Mesendoderm (in vitro differentiated cells): ENCODE data around the gene TJP3.

Experiments used
- DNase-seq: peaks from one replicate; pipeline ENCODE4 v3.0.0; 2013
- H2AK5ac ChIP-seq: 2 replicates; pipeline ENCODE4 v1.6.1; 2013; ENCODE audit warnings: low read length, inconsistent platforms
- H2BK120ac ChIP-seq: 2 replicates; pipeline ENCODE4 v1.6.1; 2013; ENCODE audit warnings: low read depth, mild to moderate bottlenecking, low read length, moderate library complexity, mixed read lengths
- H2BK15ac ChIP-seq: replicated peaks from 2 replicates; pipeline ENCODE4 v1.6.1; 2013; ENCODE audit warnings: low read depth, mild to moderate bottlenecking, moderate library complexity
- H2BK5ac ChIP-seq: 2 replicates; pipeline ENCODE4 v1.6.1; 2013; ENCODE audit warnings: low read length, inconsistent platforms
- H3K18ac ChIP-seq: 2 replicates; pipeline ENCODE4 v1.6.1; 2013; ENCODE audit warnings: mild to moderate bottlenecking, low read length, mixed read lengths
- H3K23ac ChIP-seq: one replicate; pipeline ENCODE4 v1.6.1; 2013; ENCODE audit warnings: low read length
- H3K27ac ChIP-seq: 2 replicates; pipeline ENCODE4 v1.5.1; 2013; ENCODE audit warnings: low read depth, mild to moderate bottlenecking, inconsistent platforms, low read length, moderate library complexity
- H3K27me3 ChIP-seq: 2 replicates; pipeline ENCODE4 v1.6.1; 2013; ENCODE audit warnings: low read length, control low read depth, mild to moderate bottlenecking, inconsistent platforms; ENCODE audit not compliant: insufficient read depth, poor library complexity
- H3K36me3 ChIP-seq: 2 replicates; pipeline ENCODE4 v1.6.1; 2013; ENCODE audit warnings: low read length, inconsistent platforms; ENCODE audit not compliant: control insufficient read depth, insufficient read depth
- H3K4ac ChIP-seq: one replicate; pipeline ENCODE4 v1.6.1; 2013; ENCODE audit warnings: low read depth, mild to moderate bottlenecking, low read length, moderate library complexity
- H3K4me1 ChIP-seq: 2 replicates; pipeline ENCODE4 v1.6.1; 2013; ENCODE audit warnings: low read depth, low read length, inconsistent platforms; ENCODE audit not compliant: control insufficient read depth
- H3K4me2 ChIP-seq: 2 replicates; pipeline ENCODE4 v1.6.1; 2013; ENCODE audit warnings: low read length
- H3K4me3 ChIP-seq: 2 replicates; pipeline ENCODE4 v1.5.1; 2013; ENCODE audit warnings: mild to moderate bottlenecking, low read length
- H3K56ac ChIP-seq: one replicate; pipeline ENCODE4 v1.6.1; 2013; ENCODE audit warnings: low read length
- H3K79me1 ChIP-seq: 2 replicates; pipeline ENCODE4 v1.6.1; 2013; ENCODE audit warnings: low read length, inconsistent platforms
- H3K79me2 ChIP-seq: 2 replicates; pipeline ENCODE4 v1.6.1; 2013; ENCODE audit warnings: mild to moderate bottlenecking, low read length; ENCODE audit not compliant: control insufficient read depth, insufficient read depth
- H3K9ac ChIP-seq: 2 replicates; pipeline ENCODE4 v1.6.1; 2013; ENCODE audit warnings: low read length, inconsistent platforms
- H4K5ac ChIP-seq: one replicate; pipeline ENCODE4 v1.6.1; 2013; ENCODE audit warnings: low read length
- H4K8ac ChIP-seq: one replicate; pipeline ENCODE4 v1.6.1; 2013; ENCODE audit warnings: low read depth, mild to moderate bottlenecking, control low read depth, low read length, moderate library complexity
- WGBS: extraction: QIAGEN DNeasy Blood & Tissue Kit; methylation state at CpG from one replicate; pipeline ENCODE4 v1.1.7; 2013; ENCODE audit warnings: low lambda C conversion rate, missing lambda C conversion rate; ENCODE audit not compliant: insufficient coverage; ENCODE audit errors: extremely low coverage; 5-methylcytosine and 5-hydroxymethylcytosine counted together

The TJP3 gene

GRCh38 chr19:3701200-3701599, 7.0 kb upstream of the TJP3 start:
- H3K79me2 ChIP-seq = peaks cover 31% of the 10 kb centered on the region
- no peak overlapping the region for H3K4ac ChIP-seq
- H4K5ac ChIP-seq = no peak overlapping the region
- H3K79me1 ChIP-seq = peaks cover 20% of the 10 kb centered on the region
- H2BK5ac ChIP-seq = no peak overlapping the region
- no peak overlapping the region for H3K4me3 ChIP-seq
- no peak overlapping the region for H3K9ac ChIP-seq
- no peak overlapping the region for H3K23ac ChIP-seq
- WGBS = no CpG with 5 or more reads among the region's 1 CpG
- no peak overlapping the region for H2BK15ac ChIP-seq
- no peak overlapping the region for H2BK120ac ChIP-seq
- no peaks in the 10 kb centered on the region for H3K36me3 ChIP-seq
- H3K4me1 ChIP-seq = no peaks in the 10 kb centered on the region
- no peak overlapping the region for H3K27ac ChIP-seq
- H3K27me3 ChIP-seq = no peaks in the 10 kb centered on the region
- DNase-seq = no peak
- H4K8ac ChIP-seq = no peak overlapping the region
- no peak overlapping the region for H2AK5ac ChIP-seq
- H3K18ac ChIP-seq = no peak overlapping the region
- no peak overlapping the region for H3K4me2 ChIP-seq
- no peak overlapping the region for H3K56ac ChIP-seq

DNA sequence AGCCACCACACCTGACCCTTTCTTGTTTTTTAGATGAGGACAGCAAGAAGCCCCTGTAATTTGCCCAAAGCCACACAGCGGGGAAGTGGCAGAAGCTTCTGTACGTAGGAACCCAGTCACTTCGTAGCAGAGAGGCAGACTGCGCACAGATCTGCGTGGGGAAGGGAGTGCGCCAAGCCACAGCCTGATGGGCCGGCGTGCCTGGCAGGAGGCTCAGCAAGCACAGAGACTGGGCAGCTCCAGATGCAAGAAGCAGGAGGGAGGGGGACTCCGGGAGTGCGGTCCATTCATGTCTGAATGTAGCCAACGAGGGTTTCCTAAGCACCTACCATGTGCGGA, 347 bp upstream of the TJP3 start:
- Histone ChIP-seq H3K4me2 (no peak overlapping the region), H3K9ac (no peak overlapping the region), H3K36me3 (no peaks in the 10 kb centered on the region), H3K4me1 (no peaks in the 10 kb centered on the region), H2BK120ac (no peak overlapping the region), H3K23ac (no peak overlapping the region), H3K79me1 (no peaks in the 10 kb centered on the region), H4K5ac (no peak overlapping the region), H3K4ac (no peak overlapping the region), H3K79me2 (no peaks in the 10 kb centered on the region), H3K27ac (no peak overlapping the region), H2AK5ac (no peak overlapping the region), H3K56ac (no peak overlapping the region), H2BK5ac (no peak overlapping the region), H3K4me3 (no peak overlapping the region), H4K8ac (no peak overlapping the region), H2BK15ac (no peak overlapping the region), H3K27me3 (no peaks in the 10 kb centered on the region), H3K18ac (no peak overlapping the region)
- no peak for DNase-seq
- no CpG with 5 or more reads among the region's 12 CpGs for WGBS

GRCh38 chr19:3710265-3710812, 2.2 kb downstream of the TJP3 start:
- H3K56ac ChIP-seq = no peak overlapping the region
- H3K4me3 ChIP-seq = no peak overlapping the region
- no peak overlapping the region for H4K8ac ChIP-seq
- H4K5ac ChIP-seq = no peak overlapping the region
- no peaks in the 10 kb centered on the region for H3K27me3 ChIP-seq
- peak; percentile 56 for DNase-seq
- no peaks in the 10 kb centered on the region for H3K4me1 ChIP-seq
- no peaks in the 10 kb centered on the region for H3K79me1 ChIP-seq
- H3K4me2 ChIP-seq = no peak overlapping the region
- no peaks in the 10 kb centered on the region for H3K79me2 ChIP-seq
- H3K36me3 ChIP-seq = no peaks in the 10 kb centered on the region
- H2BK5ac ChIP-seq = no peak overlapping the region
- H3K4ac ChIP-seq = no peak overlapping the region
- H2AK5ac ChIP-seq = no peak overlapping the region
- H3K18ac ChIP-seq = no peak overlapping the region
- no peak overlapping the region for H3K9ac ChIP-seq
- H2BK120ac ChIP-seq = no peak overlapping the region
- WGBS = no CpG with 5 or more reads among the region's 20 CpGs
- no peak overlapping the region for H3K27ac ChIP-seq
- no peak overlapping the region for H3K23ac ChIP-seq
- no peak overlapping the region for H2BK15ac ChIP-seq

- no peaks in the 10 kb centered on the region for H3K79me2 ChIP-seq
- no peak overlapping the region for H3K56ac ChIP-seq
- H2AK5ac ChIP-seq = no peak overlapping the region
- no peak overlapping the region for H2BK15ac ChIP-seq
- H3K36me3 ChIP-seq = no peaks in the 10 kb centered on the region
- H3K18ac ChIP-seq = no peak overlapping the region
- no peak overlapping the region for H4K5ac ChIP-seq
- H3K27ac ChIP-seq = no peak overlapping the region
- WGBS = no CpG with 5 or more reads among the region's 23 CpGs
- H3K27me3 ChIP-seq = no peaks in the 10 kb centered on the region
- no peaks in the 10 kb centered on the region for H3K79me1 ChIP-seq
- H2BK120ac ChIP-seq = no peak overlapping the region
- no peak overlapping the region for H4K8ac ChIP-seq
- H3K4me2 ChIP-seq = no peak overlapping the region
- no peak overlapping the region for H3K9ac ChIP-seq
- no peak overlapping the region for H3K4me3 ChIP-seq
- no peak overlapping the region for H2BK5ac ChIP-seq
- DNase-seq = no peak
- no peaks in the 10 kb centered on the region for H3K4me1 ChIP-seq
- no peak overlapping the region for H3K23ac ChIP-seq
- H3K4ac ChIP-seq = no peak overlapping the region
These were observed 4.8 kb downstream of the TJP3 start for GRCh38 chr19:3712663-3713611.

DNA sequence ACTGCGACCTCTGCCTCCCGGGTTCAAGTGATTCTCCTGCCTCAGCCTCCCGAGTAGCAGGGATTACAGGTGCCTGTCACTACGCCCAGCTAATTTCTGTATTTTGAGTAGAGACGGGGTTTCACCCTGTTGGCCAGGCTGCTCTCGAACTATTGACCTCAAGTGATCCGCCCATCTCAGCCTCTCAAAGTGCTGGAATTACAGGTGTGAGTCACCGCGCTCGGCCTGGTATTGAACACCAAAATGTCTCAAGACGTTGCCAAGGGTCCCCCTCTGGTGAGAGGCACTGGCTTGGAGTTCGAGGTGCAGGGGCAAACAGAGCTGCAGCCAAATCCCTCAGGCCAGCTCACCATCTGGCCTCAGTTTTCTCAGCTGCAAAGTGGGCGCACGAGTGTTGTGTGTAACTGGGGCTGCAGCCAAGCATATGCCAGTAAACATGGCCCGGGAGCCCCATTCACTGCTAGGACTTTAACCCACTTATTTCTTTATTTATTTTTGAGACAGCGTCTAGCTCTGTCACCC, 8.0 kb downstream of the TJP3 start:
- no peak overlapping the region for H3K23ac ChIP-seq
- no CpG with 5 or more reads among the region's 16 CpGs for WGBS
- H3K9ac ChIP-seq = no peak overlapping the region
- H3K4ac ChIP-seq = no peak overlapping the region
- H3K18ac ChIP-seq = no peak overlapping the region
- no peak overlapping the region for H2BK5ac ChIP-seq
- H2BK15ac ChIP-seq = no peak overlapping the region
- no peaks in the 10 kb centered on the region for H3K79me2 ChIP-seq
- H3K4me2 ChIP-seq = no peak overlapping the region
- no peak overlapping the region for H4K8ac ChIP-seq
- H3K27me3 ChIP-seq = no peaks in the 10 kb centered on the region
- H3K56ac ChIP-seq = no peak overlapping the region
- H3K4me1 ChIP-seq = no peaks in the 10 kb centered on the region
- H2AK5ac ChIP-seq = no peak overlapping the region
- DNase-seq = no peak
- H2BK120ac ChIP-seq = no peak overlapping the region
- no peaks in the 10 kb centered on the region for H3K79me1 ChIP-seq
- H3K36me3 ChIP-seq = no peaks in the 10 kb centered on the region
- H3K27ac ChIP-seq = no peak overlapping the region
- H4K5ac ChIP-seq = no peak overlapping the region
- H3K4me3 ChIP-seq = no peak overlapping the region
